GM21447 (cell line): ENCODE measurements around the gene EIF4G1.
A peak's percentile ranks its signal among the peaks of the same experiment; 100 is the strongest.

ENCODE experiments used
- ATAC-seq: cut with Tn5 transposase; IDR thresholded peaks from one replicate; pipeline ENCODE4 v1.9.1; 2021; ENCODE audit not compliant: unreplicated experiment

The EIF4G1 gene

GRCh38 chr3:184300378-184300720 lies 14.1 kb upstream of the EIF4G1 start:
- no peak for ATAC-seq

DNA sequence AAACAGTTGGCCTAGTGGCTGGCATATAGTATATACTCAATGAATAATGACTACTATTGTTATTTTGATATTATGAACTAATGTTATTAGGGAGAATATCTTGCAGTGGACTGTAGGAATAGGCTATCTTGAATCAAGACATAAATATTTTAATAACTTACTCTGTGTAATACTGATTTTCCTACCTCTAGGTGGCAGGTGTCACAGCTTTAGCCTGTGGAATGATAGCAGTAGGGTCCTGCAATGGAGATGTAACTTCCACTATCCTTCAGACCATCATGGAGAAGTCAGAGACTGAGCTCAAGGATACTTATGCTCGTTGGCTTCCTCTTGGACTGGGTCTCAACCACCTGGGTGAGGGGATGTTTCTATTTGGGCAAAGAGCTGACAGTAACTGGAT lies 8.8 kb upstream of the EIF4G1 start:
- no peak for ATAC-seq

DNA sequence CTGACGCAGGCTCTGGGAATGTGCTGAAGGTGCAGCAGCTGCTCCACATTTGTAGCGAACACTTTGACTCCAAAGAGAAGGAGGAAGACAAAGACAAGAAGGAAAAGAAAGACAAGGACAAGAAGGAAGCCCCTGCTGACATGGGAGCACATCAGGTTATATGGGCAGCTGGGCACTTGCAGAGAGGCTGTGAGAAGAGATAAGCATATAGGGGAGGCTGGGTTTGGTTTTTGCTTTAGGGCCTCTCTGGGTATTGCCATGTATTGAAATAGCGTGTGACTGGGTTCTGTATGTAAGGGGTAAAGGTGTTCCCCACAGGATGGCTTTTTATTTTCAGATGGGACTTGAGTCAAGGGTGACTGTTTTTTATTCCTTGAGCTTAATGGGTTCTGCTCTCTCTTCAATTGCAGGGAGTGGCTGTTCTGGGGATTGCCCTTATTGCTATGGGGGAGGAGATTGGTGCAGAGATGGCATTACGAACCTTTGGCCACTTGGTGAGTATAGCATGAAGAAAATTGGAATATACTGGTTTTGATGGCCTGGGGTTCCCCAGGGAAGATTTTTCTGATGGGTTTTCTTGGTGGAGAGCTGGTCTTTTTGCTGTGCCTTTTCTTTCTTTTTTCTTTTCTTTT lies 7.9 kb upstream of the EIF4G1 start:
- no peak for ATAC-seq

- no peak for ATAC-seq
Measured at GRCh38 chr3:184307915-184308314, 6.5 kb upstream of the EIF4G1 start.

GRCh38 chr3:184308744-184309143 lies 5.7 kb upstream of the EIF4G1 start:
- no peak for ATAC-seq

DNA sequence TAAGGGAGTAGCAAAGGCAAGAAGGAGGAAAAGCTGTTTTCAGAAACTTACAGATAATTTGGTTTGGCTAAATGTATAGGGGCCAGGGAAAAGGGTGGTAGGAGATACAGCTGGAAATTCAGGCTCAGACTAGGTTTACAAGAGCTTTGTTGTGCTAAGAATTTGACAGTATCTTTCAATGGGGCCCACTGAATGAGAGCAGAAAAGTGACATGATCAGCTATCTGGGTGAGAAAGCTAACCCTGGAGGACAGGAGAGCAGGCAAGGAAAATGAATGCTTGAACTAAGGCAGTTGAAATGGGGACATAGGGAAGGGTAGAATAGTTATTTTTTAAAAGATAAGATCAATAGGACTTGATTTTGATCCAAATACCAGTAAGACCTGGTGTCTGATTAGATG lies 2.8 kb upstream of the EIF4G1 start:
- ATAC-seq, result no peak

DNA sequence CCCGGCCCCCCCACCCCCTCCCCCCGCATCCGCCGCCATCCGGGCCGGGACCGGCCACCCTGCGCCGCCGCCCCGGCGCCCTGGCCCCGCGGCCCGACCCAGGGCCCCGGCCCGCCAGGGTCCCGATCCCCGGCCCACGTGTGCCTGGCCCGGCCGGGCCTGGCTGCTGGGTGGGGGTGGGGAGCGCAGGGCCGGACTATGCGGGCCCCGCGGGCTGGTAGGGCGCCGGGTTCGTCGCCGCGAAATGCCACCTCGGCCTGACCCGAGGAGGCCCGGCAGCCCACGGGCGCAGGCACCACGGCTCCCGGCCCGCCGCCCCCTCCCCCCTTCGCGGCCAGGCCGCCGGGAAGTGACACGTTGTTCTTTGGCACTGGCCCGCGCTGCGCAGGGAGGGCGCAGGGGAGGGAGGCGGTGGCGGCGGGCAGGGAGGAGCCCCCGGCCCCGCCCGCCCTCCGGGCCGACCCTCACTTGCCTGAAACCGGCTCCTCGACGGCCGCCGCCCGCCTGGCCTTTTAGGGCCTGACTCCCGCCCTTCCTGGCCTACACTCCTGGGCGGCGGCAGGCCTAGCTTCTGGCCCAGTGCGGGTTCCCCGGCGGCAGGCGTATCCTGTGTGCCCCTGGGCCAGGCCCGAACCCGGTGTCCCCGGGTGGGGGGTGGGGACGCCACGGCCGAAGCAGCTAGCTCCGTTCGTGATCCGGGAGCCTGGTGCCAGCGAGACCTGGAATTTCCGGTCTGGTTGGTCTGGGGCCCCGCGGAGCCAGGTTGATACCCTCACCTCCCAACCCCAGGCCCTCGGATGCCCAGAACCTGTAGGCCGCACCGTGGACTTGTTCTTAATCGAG lies 515 bp downstream of the EIF4G1 start:
- peak; percentile 32 for ATAC-seq

- peak; percentile 15 for ATAC-seq
Measured at GRCh38 chr3:184315543-184315867, 1.1 kb downstream of the EIF4G1 start.

DNA sequence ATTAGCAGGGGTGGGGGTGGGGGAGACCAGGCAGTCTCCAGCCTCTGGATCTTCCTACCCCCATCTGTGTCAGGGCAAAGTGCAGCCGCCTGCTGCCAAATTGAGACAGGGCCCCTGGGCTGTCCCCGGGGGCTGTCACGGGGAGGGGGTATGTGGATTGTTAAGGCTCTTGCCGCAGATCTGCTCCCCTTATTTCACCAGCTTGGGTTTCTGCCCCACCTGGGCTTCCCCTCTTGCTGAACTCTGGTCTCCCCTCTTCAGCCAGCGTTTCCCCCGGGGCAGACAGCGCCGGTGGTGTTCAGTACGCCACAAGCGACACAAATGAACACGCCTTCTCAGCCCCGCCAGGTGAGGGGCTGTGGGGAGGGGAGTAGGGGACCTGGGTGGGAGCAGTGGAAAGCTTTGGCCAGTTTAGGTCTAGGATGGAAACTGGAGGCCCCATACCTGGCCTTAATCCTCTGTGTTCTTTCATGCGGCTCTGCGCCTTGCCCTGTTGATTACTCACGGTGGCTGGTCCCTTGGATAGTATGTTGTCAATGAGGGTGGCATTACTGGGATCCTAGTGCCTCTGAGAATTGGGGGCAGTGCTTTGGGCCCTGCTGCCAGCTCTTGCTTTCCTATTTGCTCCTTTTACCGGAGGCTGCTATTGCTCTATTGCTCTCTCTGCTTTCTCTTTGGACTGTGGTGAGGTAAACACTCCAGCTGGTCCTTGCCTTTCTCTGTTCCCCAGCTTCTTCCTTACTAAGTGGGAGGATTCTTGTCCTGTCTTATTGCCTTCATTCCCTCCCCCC lies 1.7 kb downstream of the EIF4G1 start:
- no peak for ATAC-seq

GRCh38 chr3:184316792-184317191 lies 2.4 kb downstream of the EIF4G1 start:
- no peak for ATAC-seq

- ATAC-seq, result no peak
Measured at GRCh38 chr3:184317201-184317600, 2.8 kb downstream of the EIF4G1 start.

GRCh38 chr3:184320104-184320445 lies 5.7 kb downstream of the EIF4G1 start:
- ATAC-seq, result no peak

- ATAC-seq, result no peak
Measured at GRCh38 chr3:184321666-184322065, 7.3 kb downstream of the EIF4G1 start.

DNA sequence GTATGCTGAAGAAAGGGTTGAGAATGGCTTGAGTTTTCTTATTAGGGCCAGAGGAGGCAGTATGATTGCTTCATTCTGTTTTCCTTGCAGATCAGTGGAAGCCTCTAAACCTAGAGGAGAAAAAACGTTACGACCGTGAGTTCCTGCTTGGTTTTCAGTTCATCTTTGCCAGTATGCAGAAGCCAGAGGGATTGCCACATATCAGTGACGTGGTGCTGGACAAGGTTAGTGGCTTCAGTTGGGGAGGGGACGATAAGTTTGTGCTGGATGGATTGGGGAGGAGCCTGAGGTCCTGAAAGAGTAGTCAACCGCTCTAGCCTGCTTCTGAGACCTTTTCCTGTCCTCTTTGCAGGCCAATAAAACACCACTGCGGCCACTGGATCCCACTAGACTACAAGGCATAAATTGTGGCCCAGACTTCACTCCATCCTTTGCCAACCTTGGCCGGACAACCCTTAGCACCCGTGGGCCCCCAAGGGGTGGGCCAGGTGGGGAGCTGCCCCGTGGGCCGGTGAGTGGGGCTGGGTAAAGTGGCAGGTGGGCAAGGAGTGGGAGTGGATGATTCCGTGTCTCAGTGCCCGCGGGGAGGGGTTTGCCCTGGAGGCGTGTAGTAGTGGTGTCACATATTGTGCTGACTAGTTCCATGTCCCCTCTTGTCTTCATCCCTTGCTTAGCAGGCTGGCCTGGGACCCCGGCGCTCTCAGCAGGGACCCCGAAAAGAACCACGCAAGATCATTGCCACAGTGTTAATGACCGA lies 8.5 kb downstream of the EIF4G1 start:
- ATAC-seq, result no peak

- ATAC-seq, result no peak
Measured at GRCh38 chr3:184323696-184324095, 9.3 kb downstream of the EIF4G1 start.

- no peak for ATAC-seq
Measured at GRCh38 chr3:184325269-184325668, 10.9 kb downstream of the EIF4G1 start.

DNA sequence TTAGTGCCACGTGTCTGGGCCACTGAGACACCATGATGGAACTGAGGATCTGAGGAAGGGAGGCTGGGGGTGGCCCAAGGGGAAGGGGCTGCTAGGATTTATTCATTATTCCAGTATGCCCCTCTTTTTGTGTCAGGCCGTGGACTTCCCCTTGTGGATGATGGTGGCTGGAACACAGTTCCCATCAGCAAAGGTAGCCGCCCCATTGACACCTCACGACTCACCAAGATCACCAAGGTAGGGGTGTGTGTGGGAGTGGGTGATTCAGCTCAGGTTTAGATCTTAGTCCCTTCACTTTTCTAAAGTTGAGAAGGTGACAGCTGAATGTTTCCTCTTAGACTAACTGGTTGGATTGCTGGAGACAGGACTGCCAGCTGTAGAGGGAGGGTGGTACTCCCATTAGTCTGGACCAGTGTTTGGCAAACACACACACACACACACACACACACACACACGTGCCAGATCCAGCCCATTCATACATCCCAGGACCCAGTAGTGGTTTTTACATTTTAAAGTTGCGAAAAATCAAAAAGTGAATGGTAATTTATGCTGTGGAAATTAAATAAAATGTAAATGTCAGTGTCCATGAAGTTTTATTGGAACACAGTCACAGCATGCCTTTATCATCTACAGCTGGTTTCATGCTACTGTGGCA lies 11.4 kb downstream of the EIF4G1 start:
- ATAC-seq, result no peak

DNA sequence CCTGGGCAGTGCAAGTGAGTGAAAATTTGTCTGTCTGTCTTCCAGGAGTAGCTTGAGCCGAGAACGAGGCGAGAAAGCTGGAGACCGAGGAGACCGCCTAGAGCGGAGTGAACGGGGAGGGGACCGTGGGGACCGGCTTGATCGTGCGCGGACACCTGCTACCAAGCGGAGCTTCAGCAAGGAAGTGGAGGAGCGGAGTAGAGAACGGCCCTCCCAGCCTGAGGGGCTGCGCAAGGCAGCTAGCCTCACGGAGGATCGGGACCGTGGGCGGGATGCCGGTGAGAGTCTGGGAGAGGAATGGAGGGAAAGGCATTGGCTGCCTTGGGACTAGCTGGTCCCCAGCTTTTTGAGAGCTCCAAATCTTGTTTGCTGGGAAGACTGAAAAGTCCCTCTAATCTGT lies 12.8 kb downstream of the EIF4G1 start:
- ATAC-seq, result no peak

DNA sequence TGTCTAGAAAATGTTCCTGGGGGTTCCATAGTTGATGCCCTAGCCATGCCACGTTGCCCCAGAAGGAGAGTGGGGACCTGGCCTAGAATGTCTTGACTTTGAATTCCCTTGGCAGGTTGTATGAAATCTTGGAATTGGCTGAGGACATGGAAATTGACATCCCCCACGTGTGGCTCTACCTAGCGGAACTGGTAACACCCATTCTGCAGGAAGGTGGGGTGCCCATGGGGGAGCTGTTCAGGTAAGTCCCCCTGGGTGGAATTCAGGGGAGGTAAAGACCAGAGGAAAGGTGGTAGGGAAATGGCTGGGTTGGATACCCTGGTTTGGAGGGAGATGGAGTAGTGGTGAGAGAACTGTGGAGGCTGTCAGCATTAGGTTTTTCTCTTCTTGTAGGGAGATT lies 14.1 kb downstream of the EIF4G1 start:
- no peak for ATAC-seq

GRCh38 chr3:184332370-184333090 lies 18.1 kb downstream of the EIF4G1 start:
- no peak for ATAC-seq
